K562 (cell line): ENCODE measurements around the gene PUM1. TPM values are rescaled to one million over a fixed set of nuclear protein-coding genes. Genes with fewer than 3 reads are reported as not detected.

ENCODE experiments used
- CXXC5 ChIP-seq: fragments of 250-450 bp; sonication (Bioruptor Pico); IDR thresholded peaks from 2 replicates; pipeline ENCODE4 v1.8.0; 2022; ENCODE audit warnings: inconsistent platforms, mild to moderate bottlenecking, moderate library complexity
- FOXP1 ChIP-seq: sonication (generic); formaldehyde crosslinking; IDR thresholded peaks from 2 replicates; pipeline ENCODE4 v1.8.0; 2022; ENCODE audit warnings: mild to moderate bottlenecking, missing genetic modification reagents
- HDAC1 ChIP-seq, 2 experiments: fragments of 450-650 bp; IDR thresholded peaks; 2 replicates each; pipeline ENCODE4 v1.6.1; 2016 to 2017; ENCODE audit warnings: inconsistent platforms in 1 of 2, mild to moderate bottlenecking in 1 of 2, moderate library complexity in 1 of 2
- KLF13 ChIP-seq: fragments of 450-650 bp; IDR thresholded peaks from 2 replicates; pipeline ENCODE4 v1.6.1; 2016; ENCODE audit warnings: missing genetic modification characterization, low read depth, mild to moderate bottlenecking, missing compliant biosample characterization, moderate library complexity, borderline replicate concordance
- NR4A1 ChIP-seq, 2 experiments: fragments of 250-450 bp in 1 of 2; fragments of 450-650 bp in 1 of 2; sonication (Bioruptor Pico) in 1 of 2; IDR thresholded peaks; 2 replicates each; pipeline versions ENCODE4 v1.4.0 to v1.6.1; 2016 to 2020; ENCODE audit warnings: mild to moderate bottlenecking in 2 of 2, missing compliant biosample characterization in 1 of 2, missing genetic modification characterization in 1 of 2, moderate library complexity in 1 of 2
- POLR2B ChIP-seq: fragments of 450-650 bp; IDR thresholded peaks from 2 replicates; pipeline ENCODE4 v1.6.1; 2018; ENCODE audit warnings: low read depth; ENCODE audit not compliant: partially characterized antibody
- SMARCE1 ChIP-seq: fragments of 450-650 bp; IDR thresholded peaks from 2 replicates; pipeline ENCODE4 v1.7.1; 2016; ENCODE audit warnings: mild to moderate bottlenecking
- ZBTB1 ChIP-seq: sonication (generic); formaldehyde crosslinking; IDR thresholded peaks from 2 replicates; pipeline ENCODE4 v1.8.1; 2023; ENCODE audit warnings: missing genetic modification reagents, low read depth, mild to moderate bottlenecking, borderline replicate concordance
- polyA plus RNA-seq, 8 experiments: library from polyadenylated mRNA; depleted of rRNA in 4 of 8; stranded (reverse) in 5 of 8; unstranded in 3 of 8; fragments of >200 nt; fragmentation: Nextera tagmentation in 2 of 8; fragmentation: Illumina TruSeq in 1 of 8; extraction: Ambion mirVana in 2 of 8; extraction: Trizol in 1 of 8; gene quantifications; 2 replicates each; pipeline versions ENCODE4 v1.2.1 to v1.2.3, GENCODE V29; 2011 to 2014; ENCODE audit warnings: inconsistent platforms in 1 of 8, missing spikeins in 1 of 8
- total RNA-seq, 7 experiments: library from RNA; depleted of rRNA in 6 of 7; stranded (reverse); fragments of >200 nt in 6 of 7; fragmentation: Illumina TruSeq in 2 of 7; extraction: Trizol in 2 of 7; gene quantifications; 2 replicates each; pipeline versions ENCODE4 v1.2.1 to v1.2.3, GENCODE V29; 2011 to 2021; ENCODE audit warnings: low replicate concordance in 1 of 7

PUM1 gene
- total and polyA plus RNA-seq, 9 of the 15 experiments (the other 6 are each of a cell fraction or from before 2014, with no cell fraction given): 37.7 to 104 (median 55.7) TPM

- TF ChIP-seq ZBTB1 (0 out of 2 replicates have a peak, but pooled peaks have one; percentile 8), CXXC5 (peak; percentile 7; the same call in 1 of the 2 replicates), FOXP1 (CRISPR knock-in tag) (peak; percentile 77; the same call in 1 of the 2 replicates), SMARCE1 (no peak), NR4A1 (CRISPR knock-in tag; IDR thresholded peaks at IDR 0.05) (no peak), NR4A1 (tag; IDR thresholded peaks at IDR 0.05) (peak; percentile 37; the same call in 1 of the 2 replicates), POLR2B (no peak), KLF13 (tag) (peak; percentile 84; the same call in 1 of the 2 replicates), HDAC1 (IDR thresholded peaks at IDR 0.05) (no peak)
Observed at GRCh38 chr1:30911059-30911954, 154.2 kb downstream of the PUM1 start (continued).
